GM19438 (cell line): Measurements from ENCODE around the gene EMC9.
"Not testable (repeated sequence)": the region's sequence is repeated elsewhere in the genome, so short reads cannot be mapped to it uniquely, and the experiment has no call there.

Experiments
- ATAC-seq: cut with Tn5 transposase; IDR thresholded peaks from one replicate; pipeline ENCODE4 v1.9.1; 2021; ENCODE audit warnings: low read depth; ENCODE audit not compliant: unreplicated experiment

Gene EMC9

GRCh38 chr14:24113801-24114531 is 27.4 kb downstream of the EMC9 start:
- ATAC-seq = peak; percentile 22

- no peak for ATAC-seq
These were observed 28.0 kb downstream of the EMC9 start for GRCh38 chr14:24113379-24113800.

- ATAC-seq = no peak
These were observed 30.9 kb downstream of the EMC9 start for GRCh38 chr14:24110523-24110922.

GRCh38 chr14:24110060-24110459 is 31.3 kb downstream of the EMC9 start:
- no peak for ATAC-seq

GRCh38 chr14:24108336-24108874 is 33.0 kb downstream of the EMC9 start:
- ATAC-seq = peak; percentile 27

GRCh38 chr14:24106672-24107271 is 34.6 kb downstream of the EMC9 start:
- ATAC-seq = no peak

- not testable (repeated sequence) for ATAC-seq
These were observed 35.7 kb downstream of the EMC9 start for GRCh38 chr14:24105609-24106239.

GRCh38 chr14:24103451-24103850 is 37.9 kb downstream of the EMC9 start:
- ATAC-seq = no peak

- no peak for ATAC-seq
These were observed 38.9 kb downstream of the EMC9 start for GRCh38 chr14:24102357-24103048.

GRCh38 chr14:24100982-24101494 is 40.4 kb downstream of the EMC9 start:
- ATAC-seq = no peak

GRCh38 chr14:24100197-24100981 is 41.0 kb downstream of the EMC9 start:
- no peak for ATAC-seq

- no peak for ATAC-seq
These were observed 42.2 kb downstream of the EMC9 start for GRCh38 chr14:24098927-24099813.

GRCh38 chr14:24098229-24098926 is 43.0 kb downstream of the EMC9 start:
- no peak for ATAC-seq

GRCh38 chr14:24096545-24097181 is 44.7 kb downstream of the EMC9 start:
- ATAC-seq = no peak

- ATAC-seq = peak; percentile 60
These were observed 45.9 kb downstream of the EMC9 start for GRCh38 chr14:24095271-24096068.

GRCh38 chr14:24094841-24095270 is 46.5 kb downstream of the EMC9 start:
- ATAC-seq = peak; percentile 1
